H1 (cell line): ENCODE measurements around the gene NPHP3. TPM values are rescaled to one million over a fixed set of nuclear protein-coding genes. Genes with fewer than 3 reads are reported as not detected.

Experiments
- CTCF ChIA-PET: fragments of 300-600 bp; sonication (Branson Sonifier 250); formaldehyde crosslinking; loops from one replicate; lab custom pipeline; 2021; ENCODE audit not compliant: partially characterized antibody; lab: Charles Lee
- POLR2A ChIA-PET: fragments of 300-600 bp; sonication (Branson Sonifier 250); formaldehyde crosslinking; loops from one replicate; lab custom pipeline; 2021; ENCODE audit warnings: inconsistent platforms; ENCODE audit not compliant: partially characterized antibody; lab: Charles Lee
- DNase-seq, 2 experiments: peaks; one replicate each; pipeline versions ENCODE4 v3.0.0 to v3.0.0-alpha.2; 2010 to 2022; ENCODE audit warnings: low spot score in 2 of 2, low read depth in 1 of 2, mixed read lengths in 1 of 2
- FAIRE-seq: peaks from 2 replicates; lab custom pipeline; 2011; peaks lifted over from hg19 to GRCh38; lab: Jason Lieb, UNC
- H2AFZ ChIP-seq: 2 replicates; pipeline ENCODE4 v1.8.1; 2012; ENCODE audit warnings: low read length, inconsistent platforms
- H2AK5ac ChIP-seq: 2 replicates; pipeline ENCODE4 v1.6.1; 2013; ENCODE audit warnings: low read depth, low read length
- H2BK120ac ChIP-seq: replicated peaks from 2 replicates; pipeline ENCODE3; 2013; ENCODE audit warnings: low read depth, low read length, inconsistent platforms
- H2BK12ac ChIP-seq: 2 replicates; pipeline ENCODE4 v1.6.1; 2013; ENCODE audit warnings: low read depth, low read length
- H2BK15ac ChIP-seq: 2 replicates; pipeline ENCODE4 v1.6.1; 2013; ENCODE audit warnings: low read length
- H2BK20ac ChIP-seq: 2 replicates; pipeline ENCODE4 v1.6.1; 2013; ENCODE audit warnings: low read length
- H2BK5ac ChIP-seq: 2 replicates; pipeline ENCODE4 v1.6.1; 2013; ENCODE audit warnings: low read depth, low read length
- H3K14ac ChIP-seq: 2 replicates; pipeline ENCODE4 v1.6.1; 2013; ENCODE audit warnings: inconsistent platforms; ENCODE audit not compliant: insufficient read length
- H3K18ac ChIP-seq: 2 replicates; pipeline ENCODE4 v1.6.1; 2013; ENCODE audit warnings: low read length; ENCODE audit errors: extremely low read depth
- H3K23ac ChIP-seq: 2 replicates; pipeline ENCODE4 v1.6.1; 2013; ENCODE audit warnings: inconsistent platforms; ENCODE audit not compliant: insufficient read length
- H3K23me2 ChIP-seq: 2 replicates; pipeline ENCODE4 v1.6.1; 2013; ENCODE audit warnings: low read depth, low read length
- H3K27ac ChIP-seq: 2 replicates; pipeline ENCODE4 v1.6.1; 2011; ENCODE audit warnings: low read depth, low read length, inconsistent platforms
- H3K27me3 ChIP-seq, 4 experiments: replicated peaks in 1 of 4; 1 replicate in 1 of 4; 2 replicates in 3 of 4; pipeline versions ENCODE4 v1.6.1 to v1.8.1; 2011 to 2013; ENCODE audit warnings: low read length in 3 of 4, mild to moderate bottlenecking in 3 of 4, inconsistent platforms in 2 of 4, mixed read lengths in 2 of 4, moderate library complexity in 1 of 4; ENCODE audit not compliant: control insufficient read depth in 3 of 4, insufficient read depth in 3 of 4; ENCODE audit errors: extremely low read depth in 1 of 4
- H3K36me3 ChIP-seq, 4 experiments: 2 replicates each; pipeline versions ENCODE4 v1.6.1 to v1.8.1; 2011 to 2013; ENCODE audit warnings: mild to moderate bottlenecking in 4 of 4, low read length in 3 of 4, moderate library complexity in 2 of 4, control low read depth in 1 of 4, inconsistent platforms in 1 of 4; ENCODE audit not compliant: insufficient read depth in 4 of 4, control insufficient read depth in 2 of 4
- H3K4ac ChIP-seq: replicated peaks from 2 replicates; pipeline ENCODE3; 2013; ENCODE audit warnings: low read length, low read depth, mixed read lengths, inconsistent platforms; ENCODE audit not compliant: insufficient read length
- H3K4me1 ChIP-seq, 4 experiments: replicated peaks in 1 of 4; 1 replicate in 1 of 4; 2 replicates in 3 of 4; pipeline versions ENCODE4 v1.6.1 to v1.8.1; 2011 to 2013; ENCODE audit warnings: low read length in 3 of 4, inconsistent platforms in 2 of 4, mixed read lengths in 1 of 4; ENCODE audit not compliant: insufficient read depth in 4 of 4, control insufficient read depth in 3 of 4
- H3K4me2 ChIP-seq, 2 experiments: 2 replicates each; pipeline versions ENCODE4 v1.6.1 to v1.8.1; 2011 to 2013; ENCODE audit warnings: low read depth in 2 of 2, low read length in 2 of 2, control low read depth in 1 of 2, inconsistent platforms in 1 of 2, mild to moderate bottlenecking in 1 of 2; ENCODE audit not compliant: insufficient read depth in 1 of 2
- H3K4me3 ChIP-seq, 4 experiments: fragments of 200-600, 300-600 bp in 1 of 4; sonication (generic), shearing (Covaris generic), sonication (Bioruptor Twin) in 1 of 4; 2 replicates each; pipeline versions ENCODE4 v1.5.1 to v1.8.1; 2011 to 2016; ENCODE audit warnings: low read length in 4 of 4, low read depth in 3 of 4, control low read depth in 2 of 4, inconsistent platforms in 2 of 4, mild to moderate bottlenecking in 2 of 4, mixed read lengths in 1 of 4, moderate library complexity in 1 of 4; ENCODE audit not compliant: insufficient read depth in 2 of 4; ENCODE audit errors: extremely low read depth in 1 of 4
- H3K56ac ChIP-seq: replicated peaks from 2 replicates; pipeline ENCODE3; 2013; ENCODE audit warnings: low read depth, mild to moderate bottlenecking, mixed read lengths, low read length, inconsistent platforms; ENCODE audit not compliant: insufficient read length
- H3K79me1 ChIP-seq: 2 replicates; pipeline ENCODE4 v1.6.1; 2013; ENCODE audit warnings: low read depth, low read length, control low read depth
- H3K79me2 ChIP-seq, 2 experiments: 2 replicates each; pipeline versions ENCODE4 v1.6.1 to v1.8.1; 2012 to 2013; ENCODE audit warnings: low read length in 2 of 2, mild to moderate bottlenecking in 2 of 2, inconsistent platforms in 1 of 2; ENCODE audit not compliant: insufficient read depth in 2 of 2, control insufficient read depth in 1 of 2
- H3K9ac ChIP-seq, 4 experiments: replicated peaks in 1 of 4; 1 replicate in 1 of 4; 2 replicates in 3 of 4; pipeline versions ENCODE4 v1.6.1 to v1.8.1; 2011 to 2013; ENCODE audit warnings: low read depth in 3 of 4, low read length in 3 of 4, control low read depth in 2 of 4, mild to moderate bottlenecking in 2 of 4, moderate library complexity in 2 of 4, inconsistent platforms in 1 of 4; ENCODE audit errors: extremely low read depth in 1 of 4
- H3K9me3 ChIP-seq, 2 experiments: 2 replicates each; pipeline versions ENCODE4 v1.6.1 to v1.8.1; 2012 to 2013; ENCODE audit warnings: mild to moderate bottlenecking in 2 of 2, moderate library complexity in 2 of 2, control low read depth in 1 of 2, inconsistent platforms in 1 of 2, low read depth in 1 of 2, low read length in 1 of 2, mixed read lengths in 1 of 2; ENCODE audit not compliant: insufficient read depth in 2 of 2
- H4K20me1 ChIP-seq, 2 experiments: replicated peaks in 1 of 2; 2 replicates each; pipeline versions ENCODE3 to v1.8.1; 2011 to 2013; ENCODE audit warnings: inconsistent platforms in 2 of 2, low read length in 2 of 2, mild to moderate bottlenecking in 1 of 2; ENCODE audit not compliant: insufficient read depth in 2 of 2, control insufficient read depth in 1 of 2
- H4K5ac ChIP-seq: 2 replicates; pipeline ENCODE4 v1.6.1; 2013; ENCODE audit warnings: low read length, low read depth, mixed read lengths, inconsistent platforms; ENCODE audit not compliant: insufficient read length
- H4K8ac ChIP-seq: 2 replicates; pipeline ENCODE4 v1.8.0; 2013; ENCODE audit warnings: mild to moderate bottlenecking, moderate library complexity, low read length, inconsistent platforms; ENCODE audit not compliant: insufficient read depth; ENCODE audit errors: extremely low read depth
- H4K91ac ChIP-seq: replicated peaks from 2 replicates; pipeline ENCODE3; 2013; ENCODE audit warnings: low read length, mixed read lengths, inconsistent platforms; ENCODE audit not compliant: insufficient read length
- E2F6 ChIP-seq: IDR thresholded peaks from 2 replicates; pipeline ENCODE4 v1.6.1; 2012; ENCODE audit warnings: inconsistent platforms
- MAX ChIP-seq: IDR thresholded peaks from 2 replicates; pipeline ENCODE4 v1.6.1; 2012; ENCODE audit warnings: inconsistent platforms
- polyA plus RNA-seq, 7 experiments: library from polyadenylated mRNA; depleted of rRNA in 3 of 7; stranded (reverse) in 5 of 7; unstranded in 2 of 7; fragments of >200 nt in 5 of 7; fragments of 200-250 nt in 2 of 7; gene quantifications; 1 replicate in 5 of 7; 2 replicates in 1 of 7; 4 replicates in 1 of 7; pipeline versions ENCODE4 v1.2.1 to v1.2.3, GENCODE V29; 2011 to 2013; ENCODE audit warnings: missing spikeins in 2 of 7, mixed read lengths in 2 of 7
- total RNA-seq: library from RNA; stranded (reverse); fragmentation: NEBNext Ultra II Directional; extraction: Animal tissue kit (Norgen Biotek cat#: 25700); gene quantifications from 2 replicates; pipeline ENCODE4 v1.2.1, GENCODE V29; 2021

NPHP3 gene
- total and polyA plus RNA-seq, 2 of the 8 experiments (the other 6 are each of a cell fraction or from before 2014, with no cell fraction given) = 6.8 to 14.8 TPM

- no peaks in the 10 kb centered on the region for H4K20me1 ChIP-seq
- H2BK12ac ChIP-seq = no peak overlapping the region
- H4K8ac ChIP-seq = no peak overlapping the region
- TF ChIP-seq MAX = no peak
- no peak for TF ChIP-seq E2F6
- no peak overlapping the region for H3K4me3 ChIP-seq
- H3K4me1 ChIP-seq = no peaks in the 10 kb centered on the region
- no peaks in the 10 kb centered on the region for H3K79me2 ChIP-seq
- no peak overlapping the region for H2BK120ac ChIP-seq
- H2BK20ac ChIP-seq = no peak overlapping the region
- H3K36me3 ChIP-seq = peaks cover 0 to 68% (median 13%) of the 10 kb centered on the region in 4 experiments; a peak in 6 of 8 replicates
- H2AK5ac ChIP-seq = no peak overlapping the region
- FAIRE-seq = no peak
- H3K23me2 ChIP-seq = no peaks in the 10 kb centered on the region
- no peaks in the 10 kb centered on the region for H3K79me1 ChIP-seq
- H3K23ac ChIP-seq = no peak overlapping the region
- H3K14ac ChIP-seq = no peak overlapping the region
- H2BK15ac ChIP-seq = no peak overlapping the region
- no peaks in the 10 kb centered on the region for H3K27me3 ChIP-seq
- no peak overlapping the region for H3K27ac ChIP-seq
- no peak overlapping the region for H2AFZ ChIP-seq
- H3K4ac ChIP-seq = no peak overlapping the region
- no peak overlapping the region for H3K4me2 ChIP-seq
- H4K5ac ChIP-seq = no peak overlapping the region
- no peaks in the 10 kb centered on the region for H3K9me3 ChIP-seq
- DNase-seq = no peak
- H4K91ac ChIP-seq = no peak overlapping the region
- no peak overlapping the region for H3K18ac ChIP-seq
- H3K56ac ChIP-seq = no peak overlapping the region
- H2BK5ac ChIP-seq = no peak overlapping the region
- POLR2A ChIA-PET = no interaction called here
- CTCF ChIA-PET = interaction anchor here (1.7 kb wide), 1 partner anchor 14 kb away, joined by 3 read pairs; no protein-coding TSS in a partner anchor
- H3K9ac ChIP-seq = no peak overlapping the region
Measured at GRCh38 chr3:132675408-132675807, 46.8 kb downstream of the NPHP3 start.
